ENCODE data around the gene RAMP1.

GRCh38 chr2:237860273-237860935 is 981 bp downstream of the RAMP1 start:
- TF ChIP-seq ZNF274 (IDR thresholded peaks at IDR 0.05; ENCODE audit: low read depth, low read length) (no peak), YY1 (IDR thresholded peaks at IDR 0.05; ENCODE audit: insufficient read depth, insufficient read length) (no peak), SUZ12 (IDR thresholded peaks at IDR 0.05; ENCODE audit: extremely low read depth, insufficient read depth, insufficient read length) (no peak)
